K562 (cell line): ENCODE results near the gene POLR1C. TPM values are rescaled to one million over a fixed set of nuclear protein-coding genes. Genes with fewer than 3 reads are reported as not detected.

Experiments used
- ADNP ChIP-seq: fragments of 200-800 bp; sonication (Bioruptor generic); IDR thresholded peaks from 2 replicates; pipeline ENCODE4 v1.6.1; 2016; ENCODE audit warnings: missing genetic modification characterization, missing compliant biosample characterization
- CCAR2 ChIP-seq: fragments of 200-400 bp; formaldehyde crosslinking; IDR thresholded peaks from 2 replicates; pipeline ENCODE4 v1.6.1; 2017; ENCODE audit warnings: mild to moderate bottlenecking, low read depth, low read length
- DDX20 ChIP-seq: fragments of 450-650 bp; IDR thresholded peaks from 2 replicates; pipeline ENCODE4 v1.6.1; 2016; ENCODE audit warnings: missing genetic modification characterization, low read depth, mild to moderate bottlenecking, missing compliant biosample characterization, moderate library complexity
- FOSL1 ChIP-seq: fragments of 200-800 bp; sonication (Bioruptor generic); conservative IDR thresholded peaks from 2 replicates; pipeline ENCODE4 v1.6.1; 2016; ENCODE audit warnings: missing genetic modification characterization, missing compliant biosample characterization
- JUND ChIP-seq, 2 experiments: IDR thresholded peaks; 2 replicates in 1 of 2; 3 replicates in 1 of 2; pipeline ENCODE4 v1.6.1; 2011; ENCODE audit warnings: borderline replicate concordance in 2 of 2, low read depth in 2 of 2, low read length in 2 of 2, improper control_type of control experiment in 1 of 2, missing biosample characterization in 1 of 2, missing genetic modification characterization in 1 of 2, missing genetic modification reagents in 1 of 2
- NFIX ChIP-seq: fragments of 250-450 bp; sonication (Bioruptor Pico); IDR thresholded peaks from 2 replicates; pipeline ENCODE4 v1.4.0; 2020; ENCODE audit warnings: low read depth, mild to moderate bottlenecking, moderate library complexity
- POLR2H ChIP-seq: IDR thresholded peaks from 2 replicates; pipeline ENCODE4 v1.6.1; 2016; ENCODE audit warnings: missing genetic modification characterization, low read depth, mild to moderate bottlenecking, control low read depth, missing compliant biosample characterization, moderate library complexity
- RBM25 ChIP-seq: fragments of 200-400 bp; formaldehyde crosslinking; IDR thresholded peaks from 2 replicates; pipeline ENCODE4 v1.6.1; 2018; ENCODE audit warnings: low read length, low read depth, moderate library complexity; ENCODE audit not compliant: severe bottlenecking
- SIX5 ChIP-seq, 2 experiments: IDR thresholded peaks; 2 replicates each; pipeline ENCODE4 v1.6.1; 2011; ENCODE audit warnings: low read length in 2 of 2, borderline replicate concordance in 1 of 2, low read depth in 1 of 2, mild to moderate bottlenecking in 1 of 2, moderate library complexity in 1 of 2; ENCODE audit not compliant: insufficient read depth in 1 of 2
- SMAD4 ChIP-seq: fragments of 250-450 bp; sonication (Bioruptor Pico); conservative IDR thresholded peaks from 2 replicates; pipeline ENCODE4 v1.8.0; 2021; ENCODE audit warnings: inconsistent platforms, mild to moderate bottlenecking, moderate library complexity
- SMC3 ChIP-seq: conservative IDR thresholded peaks from 2 replicates; pipeline ENCODE4 v1.6.1; 2011; ENCODE audit warnings: low read depth, low read length, improper control_type of control experiment; ENCODE audit not compliant: insufficient read depth
- SREBF2 ChIP-seq: sonication (generic); formaldehyde crosslinking; IDR thresholded peaks from 2 replicates; pipeline ENCODE4 v1.4.0; 2020; ENCODE audit warnings: mild to moderate bottlenecking, missing genetic modification reagents
- SRSF7 ChIP-seq: fragments of 200-400 bp; formaldehyde crosslinking; optimal IDR thresholded peaks from 2 replicates; pipeline ENCODE3; 2017; ENCODE audit warnings: mild to moderate bottlenecking, low read depth, low read length
- SRSF9 ChIP-seq: fragments of 200-400 bp; formaldehyde crosslinking; IDR thresholded peaks from 2 replicates; pipeline ENCODE4 v1.6.1; 2017; ENCODE audit warnings: low read depth, low read length, borderline replicate concordance
- ZNF184 ChIP-seq: sonication (generic); formaldehyde crosslinking; IDR thresholded peaks from 2 replicates; pipeline ENCODE4 v1.5.0; 2020; ENCODE audit warnings: missing genetic modification reagents
- ZNF408 ChIP-seq: fragments of 250-450 bp; sonication (Bioruptor Pico); IDR thresholded peaks from 2 replicates; pipeline ENCODE4 v1.4.0; 2020; ENCODE audit warnings: low read depth, mild to moderate bottlenecking, moderate library complexity
- polyA plus RNA-seq, 8 experiments: library from polyadenylated mRNA; depleted of rRNA in 4 of 8; stranded (reverse) in 5 of 8; unstranded in 3 of 8; fragments of >200 nt; fragmentation: Nextera tagmentation in 2 of 8; fragmentation: Illumina TruSeq in 1 of 8; extraction: Ambion mirVana in 2 of 8; extraction: Trizol in 1 of 8; gene quantifications; 2 replicates each; pipeline versions ENCODE4 v1.2.1 to v1.2.3, GENCODE V29; 2011 to 2014; ENCODE audit warnings: inconsistent platforms in 1 of 8, missing spikeins in 1 of 8
- total RNA-seq, 7 experiments: library from RNA; depleted of rRNA in 6 of 7; stranded (reverse); fragments of >200 nt in 6 of 7; fragmentation: Illumina TruSeq in 2 of 7; extraction: Trizol in 2 of 7; gene quantifications; 2 replicates each; pipeline versions ENCODE4 v1.2.1 to v1.2.3, GENCODE V29; 2011 to 2021; ENCODE audit warnings: low replicate concordance in 1 of 7
- TF ChIP-seq, protein P1 (sequence below): fragments of 250-450 bp; sonication (Bioruptor Pico); IDR thresholded peaks from 2 replicates; pipeline ENCODE4 v1.5.0; 2021; ENCODE audit warnings: mild to moderate bottlenecking, borderline replicate concordance
- TF ChIP-seq, protein P2 (sequence below): fragments of 450-650 bp; formaldehyde crosslinking; conservative IDR thresholded peaks from 2 replicates; pipeline ENCODE4 v1.4.0; 2022; ENCODE audit warnings: mild to moderate bottlenecking, missing genetic modification characterization
- TF ChIP-seq, protein P3 (sequence below): sonication (generic); formaldehyde crosslinking; IDR thresholded peaks from 2 replicates; pipeline ENCODE4 v1.5.0; 2020; ENCODE audit warnings: missing genetic modification reagents
- TF ChIP-seq, protein P4 (sequence below): fragments of 200-800 bp; sonication (Bioruptor generic); IDR thresholded peaks from 2 replicates; pipeline ENCODE4 v1.6.1; 2017; ENCODE audit warnings: missing genetic modification characterization, missing compliant biosample characterization

The POLR1C gene
- total and polyA plus RNA-seq, 9 of the 15 experiments (the other 6 are each of a cell fraction or from before 2014, with no cell fraction given): 83.5 to 429 (median 120) TPM

DNA sequence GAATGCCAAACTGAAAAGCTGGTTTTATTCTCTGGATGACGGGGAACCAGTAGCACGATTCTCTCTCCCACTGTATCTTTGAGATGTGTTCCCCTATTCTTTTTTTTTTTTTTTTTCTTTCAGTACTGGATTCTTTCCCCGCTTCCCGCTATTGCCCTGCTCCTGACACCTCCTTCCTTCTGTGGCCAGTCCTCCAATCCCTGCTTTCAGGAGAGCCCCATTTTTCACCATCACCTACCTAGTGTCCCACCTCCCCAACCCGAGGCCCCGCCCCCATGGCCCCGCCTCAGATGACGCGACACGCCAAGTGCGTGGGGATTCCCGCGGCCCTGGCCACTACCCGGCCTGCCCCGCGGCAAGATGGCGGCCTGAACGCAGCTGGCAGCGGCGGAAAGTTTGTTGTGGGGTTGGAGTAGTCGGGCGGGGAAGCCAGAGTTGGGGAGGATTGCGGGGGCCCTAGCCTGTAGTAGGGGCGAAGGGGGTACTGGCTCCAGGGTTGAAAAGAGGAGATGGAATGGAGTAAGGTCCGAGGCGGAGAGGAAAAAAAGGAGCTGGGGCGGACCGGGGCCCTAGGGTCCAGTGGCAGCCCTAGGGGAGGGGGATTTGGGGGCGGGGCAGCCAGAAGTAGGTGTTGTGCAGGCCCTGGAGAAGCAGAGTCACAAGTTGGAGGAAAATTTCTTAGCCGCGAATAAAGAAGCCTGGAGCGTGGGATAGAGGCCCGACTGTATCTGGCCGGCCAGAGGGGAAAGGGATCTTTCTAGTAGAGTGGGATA is 39.5 kb upstream of the POLR1C start, which contains the start of gene TJAP1 (continued):
- TF ChIP-seq, protein P1, sequence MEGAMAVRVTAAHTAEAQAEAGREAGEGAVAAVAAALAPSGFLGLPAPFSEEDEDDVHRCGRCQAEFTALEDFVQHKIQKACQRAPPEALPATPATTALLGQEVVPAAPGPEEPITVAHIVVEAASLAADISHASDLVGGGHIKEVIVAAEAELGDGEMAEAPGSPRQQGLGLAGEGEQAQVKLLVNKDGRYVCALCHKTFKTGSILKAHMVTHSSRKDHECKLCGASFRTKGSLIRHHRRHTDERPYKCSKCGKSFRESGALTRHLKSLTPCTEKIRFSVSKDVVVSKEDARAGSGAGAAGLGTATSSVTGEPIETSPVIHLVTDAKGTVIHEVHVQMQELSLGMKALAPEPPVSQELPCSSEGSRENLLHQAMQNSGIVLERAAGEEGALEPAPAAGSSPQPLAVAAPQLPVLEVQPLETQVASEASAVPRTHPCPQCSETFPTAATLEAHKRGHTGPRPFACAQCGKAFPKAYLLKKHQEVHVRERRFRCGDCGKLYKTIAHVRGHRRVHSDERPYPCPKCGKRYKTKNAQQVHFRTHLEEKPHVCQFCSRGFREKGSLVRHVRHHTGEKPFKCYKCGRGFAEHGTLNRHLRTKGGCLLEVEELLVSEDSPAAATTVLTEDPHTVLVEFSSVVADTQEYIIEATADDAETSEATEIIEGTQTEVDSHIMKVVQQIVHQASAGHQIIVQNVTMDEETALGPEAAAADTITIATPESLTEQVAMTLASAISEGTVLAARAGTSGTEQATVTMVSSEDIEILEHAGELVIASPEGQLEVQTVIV (CRISPR knock-in tag): no peak
- TF ChIP-seq SMC3 (no peak), DDX20 (tag) (no peak), FOSL1 (tag) (0 out of 2 replicates have a peak, but pooled peaks have one; percentile 32), RBM25 (no peak), POLR2H (tag) (peak; percentile 81; the same call in 1 of the 2 replicates), SREBF2 (CRISPR knock-in tag) (no peak), ADNP (tag) (no peak), ZNF408 (no peak), SMAD4 (CRISPR knock-in tag) (no peak), NFIX (CRISPR knock-in tag) (no peak), CCAR2 (no peak), JUND (IDR thresholded peaks at IDR 0.05; ENCODE audit: borderline replicate concordance, low read depth, low read length) (peak; percentile 67), JUND (tag; IDR thresholded peaks at IDR 0.05; ENCODE audit: borderline replicate concordance, low read depth, low read length) (no peak; the same call in 2 of the 3 replicates), SRSF9 (no peak), SRSF7 (no peak), SIX5 (IDR thresholded peaks at IDR 0.05; ENCODE audit: borderline replicate concordance in 1 of 2, insufficient read depth in 1 of 2, low read depth in 1 of 2, low read length in 2 of 2) (no peak), ZNF184 (CRISPR knock-in tag) (no peak)
- TF ChIP-seq, protein P2, sequence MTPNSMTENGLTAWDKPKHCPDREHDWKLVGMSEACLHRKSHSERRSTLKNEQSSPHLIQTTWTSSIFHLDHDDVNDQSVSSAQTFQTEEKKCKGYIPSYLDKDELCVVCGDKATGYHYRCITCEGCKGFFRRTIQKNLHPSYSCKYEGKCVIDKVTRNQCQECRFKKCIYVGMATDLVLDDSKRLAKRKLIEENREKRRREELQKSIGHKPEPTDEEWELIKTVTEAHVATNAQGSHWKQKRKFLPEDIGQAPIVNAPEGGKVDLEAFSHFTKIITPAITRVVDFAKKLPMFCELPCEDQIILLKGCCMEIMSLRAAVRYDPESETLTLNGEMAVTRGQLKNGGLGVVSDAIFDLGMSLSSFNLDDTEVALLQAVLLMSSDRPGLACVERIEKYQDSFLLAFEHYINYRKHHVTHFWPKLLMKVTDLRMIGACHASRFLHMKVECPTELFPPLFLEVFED (CRISPR knock-in tag): 0 out of 2 replicates have a peak, but pooled peaks have one; percentile 7
- TF ChIP-seq, protein P3, sequence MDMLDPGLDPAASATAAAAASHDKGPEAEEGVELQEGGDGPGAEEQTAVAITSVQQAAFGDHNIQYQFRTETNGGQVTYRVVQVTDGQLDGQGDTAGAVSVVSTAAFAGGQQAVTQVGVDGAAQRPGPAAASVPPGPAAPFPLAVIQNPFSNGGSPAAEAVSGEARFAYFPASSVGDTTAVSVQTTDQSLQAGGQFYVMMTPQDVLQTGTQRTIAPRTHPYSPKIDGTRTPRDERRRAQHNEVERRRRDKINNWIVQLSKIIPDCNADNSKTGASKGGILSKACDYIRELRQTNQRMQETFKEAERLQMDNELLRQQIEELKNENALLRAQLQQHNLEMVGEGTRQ: 0 out of 2 replicates have a peak, but pooled peaks have one; percentile 2
- TF ChIP-seq, protein P4, sequence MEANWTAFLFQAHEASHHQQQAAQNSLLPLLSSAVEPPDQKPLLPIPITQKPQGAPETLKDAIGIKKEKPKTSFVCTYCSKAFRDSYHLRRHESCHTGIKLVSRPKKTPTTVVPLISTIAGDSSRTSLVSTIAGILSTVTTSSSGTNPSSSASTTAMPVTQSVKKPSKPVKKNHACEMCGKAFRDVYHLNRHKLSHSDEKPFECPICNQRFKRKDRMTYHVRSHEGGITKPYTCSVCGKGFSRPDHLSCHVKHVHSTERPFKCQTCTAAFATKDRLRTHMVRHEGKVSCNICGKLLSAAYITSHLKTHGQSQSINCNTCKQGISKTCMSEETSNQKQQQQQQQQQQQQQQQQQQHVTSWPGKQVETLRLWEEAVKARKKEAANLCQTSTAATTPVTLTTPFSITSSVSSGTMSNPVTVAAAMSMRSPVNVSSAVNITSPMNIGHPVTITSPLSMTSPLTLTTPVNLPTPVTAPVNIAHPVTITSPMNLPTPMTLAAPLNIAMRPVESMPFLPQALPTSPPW (CRISPR knock-in tag): peak; percentile 73
